ENCODE data around the gene TXNDC5. TPM values are rescaled to one million over a fixed set of nuclear protein-coding genes. Genes with fewer than 3 reads are reported as not detected.

The TXNDC5 gene
- total and polyA plus RNA-seq, 9 of the 15 experiments (the other 6 are each of a cell fraction or from before 2014, with no cell fraction given): 33.9 to 156 (median 137) TPM

DNA sequence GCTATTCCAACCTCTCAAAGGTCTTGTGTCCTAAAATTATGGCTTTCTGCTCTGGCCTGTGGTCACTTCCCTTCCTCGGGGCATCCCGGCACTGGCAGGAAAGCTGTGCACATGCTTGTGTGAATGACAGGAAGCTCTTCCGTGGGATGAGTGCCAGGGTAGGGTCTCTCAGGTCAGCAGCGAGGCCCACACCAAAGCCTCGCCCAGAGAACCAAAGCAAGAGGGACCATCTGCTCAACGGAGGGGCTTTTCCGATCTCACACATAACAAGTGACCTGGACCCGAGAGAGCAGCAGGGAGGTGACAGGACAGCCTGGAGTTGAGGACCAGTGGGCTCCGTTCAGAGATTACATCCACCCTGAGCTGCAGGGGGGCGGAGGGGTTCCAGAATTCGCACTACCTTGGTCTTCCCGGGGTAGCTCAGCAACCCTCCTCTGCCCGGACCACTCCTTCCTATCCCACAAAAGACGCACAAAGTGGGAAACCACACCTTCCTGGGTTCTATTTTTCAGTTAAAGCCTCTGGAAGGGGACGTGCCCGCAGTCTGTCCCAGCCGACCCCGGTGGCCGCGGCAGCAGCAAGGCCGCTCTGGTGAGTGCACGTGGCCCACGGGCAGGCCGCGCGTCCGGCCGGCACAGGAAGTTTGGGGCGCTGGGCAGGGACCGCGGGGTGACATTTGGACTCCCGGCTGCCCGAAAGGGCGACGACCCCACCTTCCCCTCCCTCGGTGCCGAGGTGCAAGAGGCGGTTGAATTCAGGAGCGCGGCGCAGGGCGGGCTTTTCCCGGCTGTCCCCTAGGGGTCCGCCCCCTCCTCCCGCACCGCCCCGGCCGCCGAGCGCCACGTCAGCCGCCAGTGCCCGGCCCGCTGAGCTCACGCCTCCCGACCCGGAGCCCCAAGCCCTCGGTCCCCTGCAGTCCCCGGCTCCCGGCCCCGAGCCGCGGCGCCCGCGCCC is 988 bp downstream of the TXNDC5 start (continued):
- TF ChIP-seq MED1 (CRISPR knock-in tag; IDR thresholded peaks at IDR 0.05; ENCODE audit: borderline replicate concordance) (0 out of 2 replicates have a peak, but pooled peaks have one; percentile 62), ILF3 (IDR thresholded peaks at IDR 0.05; ENCODE audit: borderline replicate concordance) (no peak), RBFOX2 (IDR thresholded peaks at IDR 0.05; ENCODE audit: low read depth, low read length) (peak; percentile 86), JUN (IDR thresholded peaks at IDR 0.05; ENCODE audit: borderline replicate concordance, low read depth, low read length) (no peak), JUN (CRISPR knock-in tag; IDR thresholded peaks at IDR 0.05; ENCODE audit: borderline replicate concordance) (no peak), ETV5 (CRISPR knock-in tag; IDR thresholded peaks at IDR 0.05; ENCODE audit: low read depth) (peak; percentile 71; the same call in 1 of the 2 replicates), NFXL1 (CRISPR knock-in tag; IDR thresholded peaks at IDR 0.05) (no peak), NFYB (IDR thresholded peaks at IDR 0.05; ENCODE audit: extremely low read depth, insufficient read length) (no peak), RBM22 (IDR thresholded peaks at IDR 0.05; ENCODE audit: low read depth, low read length, poor library complexity, severe bottlenecking) (peak; percentile 69), SUPT5H (IDR thresholded peaks at IDR 0.05) (peak; percentile 46; the same call in 1 of the 2 replicates), KDM5B (IDR thresholded peaks at IDR 0.05; ENCODE audit: insufficient replicate concordance, low read depth, low read length) (peak; percentile 45), ZNF592 (IDR thresholded peaks at IDR 0.05) (peak; percentile 68), ZNF143 (CRISPR knock-in tag; IDR thresholded peaks at IDR 0.05) (0 out of 2 replicates have a peak, but pooled peaks have one; percentile 37)
